SHP77 treated with DMSO at 0.1 percent for 48 hours (cell line): ENCODE data around the gene NPAS3.
A peak's percentile ranks its signal among the peaks of the same experiment; 100 is the strongest.

Experiments used
- DNase-seq: peaks from one replicate; lab custom pipeline; 2025; lab: John Stamatoyannopoulos, UW

NPAS3 gene

DNA sequence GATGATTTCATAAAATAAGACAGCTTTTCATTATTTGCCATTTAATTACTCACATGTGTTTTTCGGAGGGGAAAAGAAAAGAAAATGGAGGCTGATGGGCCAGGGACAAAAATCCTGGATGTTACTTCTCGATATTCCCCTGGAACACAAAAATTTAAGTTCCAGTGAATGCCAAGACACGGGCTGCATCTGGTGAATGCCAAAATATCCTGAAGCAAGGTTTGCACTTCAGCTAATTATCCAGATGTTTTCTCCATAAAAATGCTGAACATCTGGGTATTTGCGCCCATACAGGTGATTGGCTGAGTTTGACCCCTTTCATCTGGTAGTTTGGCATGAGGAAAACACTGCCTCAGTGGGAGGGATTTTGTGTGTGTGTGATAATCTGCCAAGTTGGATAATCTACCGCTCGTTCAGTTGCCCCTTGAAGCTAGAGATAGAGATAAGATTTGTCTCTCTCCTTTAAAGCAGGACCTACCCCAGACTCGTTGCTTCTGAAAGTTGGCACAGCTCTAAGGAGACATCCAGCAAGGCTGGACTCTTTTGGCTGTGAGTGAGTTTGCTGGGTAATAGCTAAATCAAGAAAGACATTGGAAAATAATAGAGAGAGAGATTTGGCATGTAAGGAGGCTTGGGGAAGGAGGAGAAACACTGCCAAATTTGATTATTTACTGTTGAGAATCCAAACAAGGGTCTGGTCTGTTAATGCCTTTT, 622.2 kb downstream of the NPAS3 start:
- DNase-seq: no peak

DNA sequence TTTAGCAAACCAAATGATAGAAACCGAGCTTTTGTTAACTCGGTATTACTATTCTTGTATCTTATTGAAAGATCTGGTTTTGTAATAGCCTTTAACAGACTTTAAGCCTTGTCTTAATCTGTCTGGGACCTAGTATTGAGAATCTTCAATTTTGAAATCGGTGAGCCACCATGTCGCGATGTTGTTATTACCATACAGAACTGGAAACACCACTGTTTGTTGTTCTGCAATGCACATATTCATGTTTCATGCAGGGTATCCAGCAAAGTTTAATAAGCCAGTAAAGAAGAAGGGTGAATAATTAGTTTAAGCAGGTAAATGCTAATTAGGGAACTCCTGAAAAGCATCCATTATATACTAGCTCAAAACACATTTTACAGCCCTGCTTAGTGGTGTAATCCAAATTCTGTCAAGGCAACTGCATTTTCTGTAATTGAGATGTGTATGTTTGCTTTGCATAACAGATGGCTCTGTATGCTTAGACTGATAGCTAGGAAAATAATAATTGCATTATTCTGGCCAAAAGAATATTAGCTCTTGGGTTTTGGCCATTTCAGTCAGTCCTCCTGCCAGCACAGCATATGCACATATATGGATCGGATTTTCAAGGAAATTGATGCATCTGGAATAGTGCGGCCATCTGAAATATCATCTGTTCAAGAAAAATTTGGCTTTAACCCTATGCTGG, 623.0 kb downstream of the NPAS3 start:
- DNase-seq: no peak

DNA sequence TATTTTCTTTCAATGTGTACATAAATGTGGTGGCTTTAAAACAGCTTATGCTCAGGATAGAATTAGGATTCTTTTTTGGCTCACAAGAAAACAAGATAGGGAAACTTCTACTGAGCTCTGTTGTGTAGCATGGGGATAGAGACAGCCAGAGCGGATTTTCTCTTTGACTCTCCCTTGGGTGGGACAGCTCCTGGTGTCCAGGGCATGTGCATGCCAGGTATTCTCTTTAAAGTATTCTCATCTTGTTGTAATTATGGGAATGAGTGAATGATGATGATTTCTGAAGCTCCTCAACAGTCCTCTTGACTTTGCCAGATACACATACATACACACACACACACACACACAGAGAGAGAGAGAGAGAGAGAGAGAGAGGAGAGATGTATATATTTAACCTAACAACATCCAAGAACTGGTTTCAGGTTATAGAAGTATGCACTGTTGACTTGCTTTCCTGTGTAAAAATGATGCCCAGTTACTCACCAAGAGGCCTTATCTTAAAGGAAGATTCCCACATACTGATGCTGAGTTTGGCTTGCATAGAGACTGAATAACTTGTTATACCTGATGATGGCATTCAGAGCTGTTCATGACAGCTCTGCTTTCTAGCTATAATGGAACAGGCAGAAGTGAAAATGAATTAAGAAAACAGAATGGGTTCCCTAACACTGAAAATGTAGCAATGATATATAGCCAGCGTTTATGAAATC, 624.7 kb downstream of the NPAS3 start:
- DNase-seq: no peak

DNA sequence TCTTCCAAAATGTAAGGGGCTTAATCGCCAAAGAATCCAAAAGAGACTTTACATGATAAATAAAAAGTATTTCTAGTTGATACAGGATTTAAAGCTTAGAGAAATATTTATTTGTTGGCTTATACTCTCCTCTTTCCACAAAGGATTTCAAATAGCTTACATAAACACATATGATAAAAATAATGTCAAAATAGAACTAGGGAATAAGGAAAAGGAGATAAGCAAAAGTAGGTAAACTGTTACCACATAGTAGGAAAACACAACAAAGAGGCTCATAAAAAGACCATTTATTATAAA, 625.2 kb downstream of the NPAS3 start:
- no peak for DNase-seq

DNA sequence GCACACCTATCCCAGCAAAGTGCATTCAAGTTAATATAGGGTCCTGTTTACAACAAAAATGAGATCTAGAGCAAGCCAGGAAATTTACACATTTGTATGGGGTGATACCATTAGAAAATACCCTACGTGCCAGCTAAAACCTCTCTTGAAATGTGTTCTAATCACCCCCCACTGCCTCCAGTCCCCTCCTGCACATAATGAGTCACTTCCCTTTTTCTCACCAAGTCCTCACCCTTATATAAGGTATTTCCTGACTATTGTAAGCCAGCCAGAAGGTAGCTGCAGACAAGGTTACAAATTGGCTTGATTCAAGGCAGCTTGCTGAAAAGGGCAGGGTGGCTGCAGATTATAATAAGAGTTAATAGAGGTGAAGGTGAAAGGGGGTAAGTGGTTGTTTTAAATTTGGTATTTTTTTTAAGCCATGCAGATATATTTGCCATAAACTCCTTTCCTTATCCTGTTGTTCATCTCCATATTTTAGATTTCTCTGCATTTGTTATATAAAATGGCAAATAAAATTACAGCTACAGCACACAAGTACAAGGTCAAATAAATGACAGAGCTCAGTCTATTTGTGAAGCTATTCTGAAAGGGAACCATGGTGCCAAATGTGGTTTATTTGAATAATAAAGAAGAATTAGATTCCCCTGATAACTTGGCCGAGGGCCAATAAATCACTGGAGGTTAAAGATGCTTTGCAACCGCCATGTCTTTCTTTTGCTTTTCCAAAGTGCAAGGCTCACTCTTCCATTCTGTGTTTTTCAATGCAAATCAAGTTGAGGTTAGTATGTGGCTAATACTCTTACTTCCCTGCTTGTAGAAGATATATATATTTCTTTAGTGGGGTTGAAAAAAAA, 626.3 kb downstream of the NPAS3 start:
- no peak for DNase-seq

DNA sequence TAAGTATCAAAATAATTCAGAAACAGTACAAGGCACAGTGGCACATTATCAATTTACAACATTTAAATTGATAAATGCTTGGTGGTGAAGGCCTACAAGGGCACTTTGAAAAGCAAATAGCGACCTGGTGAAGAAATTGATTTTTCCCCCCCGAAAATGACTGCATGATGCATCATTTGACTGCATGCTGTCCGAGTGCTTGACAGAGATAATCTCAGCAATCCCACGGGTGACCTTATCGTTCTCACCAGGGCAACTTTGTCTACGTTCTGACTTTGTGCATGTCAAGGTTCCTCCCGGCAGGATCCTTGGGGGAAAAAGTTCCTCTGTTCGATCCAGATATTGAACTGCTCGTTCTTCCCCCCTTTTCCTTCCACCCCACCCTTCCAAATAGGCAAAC, 627.4 kb downstream of the NPAS3 start:
- no peak for DNase-seq

DNA sequence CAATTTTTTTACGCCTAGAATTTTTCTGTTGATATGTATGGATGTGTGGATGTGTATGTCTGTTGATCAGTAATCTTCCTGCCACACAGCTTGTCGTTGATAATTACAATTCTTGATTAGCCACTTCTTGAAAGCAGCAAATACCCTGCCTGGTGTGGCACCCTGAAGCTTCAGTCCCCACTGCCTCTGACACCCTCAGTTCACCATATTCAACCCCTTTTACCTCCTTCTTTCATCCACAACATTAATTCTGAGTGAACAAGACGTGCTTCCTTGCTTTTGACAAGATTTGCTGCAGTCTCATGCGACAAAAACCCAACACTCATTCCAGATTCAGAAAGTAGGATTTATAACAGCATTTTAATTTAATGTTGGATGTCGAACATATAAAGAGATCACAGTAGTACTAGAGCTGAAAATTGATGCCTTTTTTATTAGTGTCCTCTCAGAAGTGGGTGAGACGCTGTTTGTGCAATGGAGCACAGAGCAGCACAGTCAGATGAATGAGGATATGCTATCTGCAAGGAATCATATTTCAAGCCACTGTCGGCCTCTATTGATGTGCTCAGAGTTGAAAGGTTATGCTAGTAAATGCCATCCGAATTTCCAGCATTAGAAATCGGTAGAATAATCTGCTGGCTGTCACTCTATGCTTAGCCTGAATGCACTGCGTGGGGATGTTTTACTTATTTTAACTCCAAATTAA, 628.5 kb downstream of the NPAS3 start:
- DNase-seq: peak; percentile 14

DNA sequence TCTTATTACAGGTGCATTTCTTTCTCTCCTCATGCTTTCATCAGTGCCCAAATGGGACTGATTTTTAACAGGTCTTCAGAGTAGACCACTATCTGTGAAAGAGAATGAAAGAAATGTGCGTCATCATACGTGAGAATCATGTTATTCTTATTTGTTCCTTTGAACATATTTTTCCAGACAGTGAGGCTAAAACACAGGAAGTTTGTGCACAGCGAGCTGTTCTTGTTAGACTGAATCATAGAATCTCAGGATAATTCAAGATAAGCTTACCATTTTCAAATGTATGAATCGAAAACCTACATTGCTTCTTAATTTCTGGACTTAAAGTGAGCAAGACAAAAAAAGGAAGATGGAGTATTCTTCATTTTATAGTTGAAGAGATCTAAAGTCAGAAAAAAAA, 629.1 kb downstream of the NPAS3 start:
- no peak for DNase-seq

DNA sequence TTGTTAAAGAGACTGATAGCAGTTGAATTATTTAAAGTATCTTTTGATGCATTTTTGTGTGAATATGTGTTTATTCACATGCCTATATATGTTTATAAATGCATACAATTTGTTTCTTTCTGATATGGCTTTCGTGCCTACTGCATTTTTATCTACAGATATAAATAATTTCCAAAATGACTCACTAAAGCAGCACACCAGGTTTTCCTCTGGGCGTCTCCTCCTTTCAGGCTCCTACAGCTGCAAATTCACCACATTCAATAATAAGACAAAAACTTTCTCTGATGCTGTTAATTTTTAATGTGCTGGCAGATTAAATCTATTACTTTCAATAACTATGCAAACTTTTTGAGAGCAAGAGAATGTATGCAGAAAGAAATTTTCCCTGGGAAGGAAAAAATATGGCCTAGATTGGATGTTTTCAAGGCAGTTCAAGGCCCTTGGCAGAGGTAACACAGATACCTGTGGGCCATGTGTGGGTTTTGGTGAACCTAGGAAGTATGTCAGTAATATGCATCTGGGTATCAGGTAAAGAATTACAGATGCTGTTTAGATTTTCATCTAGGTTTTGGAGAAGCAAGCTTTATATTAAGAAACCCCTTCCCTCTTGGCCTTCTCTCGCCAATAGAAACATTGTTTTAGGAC, 630.4 kb downstream of the NPAS3 start:
- DNase-seq: no peak

DNA sequence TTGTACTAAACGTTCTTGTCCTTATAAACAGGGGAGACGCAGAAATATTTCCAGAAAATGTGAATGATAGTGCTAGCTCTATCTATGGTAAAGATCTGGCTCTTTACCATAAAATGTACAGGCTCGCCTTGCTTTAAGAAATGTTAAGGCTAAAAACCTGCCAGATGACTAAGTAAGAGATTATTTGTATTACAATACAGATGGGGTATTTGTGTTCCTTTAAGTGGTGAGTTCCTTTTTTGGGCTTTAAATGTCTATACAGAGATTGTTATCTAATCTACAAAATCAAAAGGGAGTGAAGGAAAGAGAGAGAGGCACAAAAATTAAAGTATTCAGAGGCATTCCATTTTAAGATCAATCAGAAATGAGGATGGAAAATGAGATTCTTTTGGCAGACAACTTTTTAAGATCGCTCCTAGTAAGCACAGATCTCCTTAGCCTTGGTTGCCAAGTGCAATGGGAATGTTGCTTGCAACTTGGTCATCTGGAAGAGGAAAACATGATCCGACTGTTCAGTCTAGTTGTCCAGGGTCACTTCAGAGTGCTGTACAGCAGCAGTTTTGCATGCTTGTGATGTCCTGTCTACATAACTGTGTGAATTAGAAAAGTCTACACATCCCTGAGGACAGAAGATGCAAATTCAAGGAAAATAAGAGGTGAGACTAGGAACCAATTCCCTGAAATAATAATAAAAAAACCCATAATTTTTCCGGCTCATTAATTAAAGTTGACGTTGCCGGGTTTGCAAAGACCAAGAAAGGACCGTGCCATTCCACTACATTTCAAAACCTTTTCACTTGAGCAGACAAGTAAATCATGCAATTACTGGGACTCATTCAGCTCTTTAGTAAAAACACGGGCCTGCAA, 631.4 kb downstream of the NPAS3 start:
- DNase-seq: no peak

DNA sequence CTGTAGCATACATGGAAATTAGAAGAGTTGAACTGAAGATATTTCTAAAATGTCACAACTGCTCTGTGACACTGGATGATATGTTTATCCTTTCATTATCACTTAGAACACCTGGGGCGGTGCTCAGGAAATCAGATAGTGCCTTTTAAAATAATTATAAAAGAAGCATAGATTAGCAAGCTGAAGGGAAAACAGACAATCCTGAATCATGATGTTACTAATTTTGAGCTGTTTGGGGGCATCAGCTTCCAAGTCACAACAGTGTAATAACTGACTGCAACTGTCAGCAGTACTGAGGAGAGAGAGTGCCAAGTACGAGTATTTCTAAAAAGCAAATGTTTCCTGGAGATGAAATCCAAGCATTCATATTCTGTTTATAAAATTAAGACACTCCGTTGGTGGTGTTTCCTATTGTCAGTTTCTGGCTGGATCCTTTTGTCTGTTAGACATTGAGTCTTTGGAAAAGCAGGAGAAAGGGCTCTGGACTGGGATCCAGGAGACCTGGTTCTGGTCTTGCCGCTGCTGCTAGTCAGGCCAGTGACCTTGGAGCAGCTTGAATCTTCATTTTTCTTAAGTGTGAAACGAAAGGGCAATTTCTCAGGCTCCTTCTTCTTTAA, 632.1 kb downstream of the NPAS3 start:
- DNase-seq: no peak

DNA sequence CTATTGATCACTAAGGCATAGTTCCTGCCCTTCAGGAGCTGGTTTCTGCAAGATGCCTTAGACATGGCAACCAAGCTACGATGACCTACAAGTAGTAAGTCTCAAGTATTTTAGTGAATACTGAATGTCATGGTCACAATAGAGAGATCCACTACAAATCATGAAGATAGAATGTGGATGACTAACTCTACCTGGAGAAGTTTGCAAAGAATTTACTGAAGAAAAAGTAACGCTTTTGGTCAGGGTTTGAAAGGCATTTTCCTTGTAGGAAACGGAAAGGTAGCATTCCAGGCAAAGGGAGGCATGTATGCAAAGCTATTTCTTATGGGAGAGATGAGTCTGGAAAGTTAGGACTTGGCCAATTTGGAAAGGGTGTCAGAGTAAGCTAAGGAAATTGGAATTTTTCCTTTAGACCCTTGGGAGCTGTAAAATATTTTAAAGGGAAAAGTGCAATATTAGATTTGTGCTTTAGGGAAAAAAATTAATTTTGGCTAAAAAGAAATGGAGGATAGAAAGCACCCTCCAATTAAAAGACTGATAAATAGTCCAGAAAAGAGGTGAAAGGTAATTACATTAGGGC, 634.7 kb downstream of the NPAS3 start:
- no peak for DNase-seq

DNA sequence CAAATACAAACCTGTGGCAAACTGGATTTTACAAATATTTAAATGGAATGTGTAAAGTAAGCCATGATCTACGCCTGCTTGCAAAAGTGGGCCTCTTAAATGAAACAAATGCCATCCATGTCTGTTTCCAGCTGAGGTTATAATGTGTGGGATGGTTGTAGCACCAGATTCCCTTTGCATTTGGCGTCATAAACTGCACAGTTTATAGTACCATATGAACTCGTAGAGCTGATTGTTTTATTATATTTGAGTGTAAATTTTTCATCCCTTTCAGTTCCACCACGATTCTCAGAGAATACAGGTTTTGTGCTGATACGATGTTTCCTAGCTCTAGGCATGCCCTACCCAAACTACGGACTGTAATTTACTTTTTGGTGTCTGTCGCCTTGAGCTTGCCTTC, 637.3 kb downstream of the NPAS3 start:
- no peak for DNase-seq

DNA sequence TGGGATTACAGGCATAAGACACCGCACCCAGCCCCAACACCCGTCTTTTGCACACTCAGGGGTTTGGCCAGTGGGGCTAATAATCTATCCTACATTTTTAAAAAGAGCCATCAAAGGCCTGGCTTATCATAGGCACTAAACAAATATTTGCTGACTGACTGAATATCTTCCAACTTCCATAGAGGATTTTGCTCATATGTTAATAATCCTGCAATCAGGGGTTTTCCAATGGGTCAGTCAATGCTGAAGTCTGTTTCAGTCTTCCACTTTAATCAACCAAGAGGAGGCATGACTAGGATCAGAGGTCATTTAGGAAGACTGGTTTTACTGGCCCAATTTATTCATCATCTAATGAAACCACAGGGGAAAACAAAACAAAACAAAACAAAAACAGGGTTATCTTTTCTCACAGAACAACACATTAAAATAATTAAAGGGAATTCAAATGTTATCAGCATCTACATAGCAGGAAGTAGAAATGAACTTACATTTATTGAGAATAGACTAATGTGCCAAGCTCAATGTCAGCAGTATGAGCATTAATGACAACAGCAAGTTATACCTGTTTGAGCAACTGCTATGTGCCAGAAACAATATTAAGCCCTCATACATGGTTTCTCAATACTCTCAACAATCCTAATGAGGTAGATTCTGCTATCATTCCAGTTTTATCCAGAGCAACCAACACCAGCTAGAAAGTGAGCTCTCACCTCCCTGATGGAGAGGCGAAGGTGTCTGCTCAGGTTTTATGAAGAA, 640.0 kb downstream of the NPAS3 start:
- no peak for DNase-seq

DNA sequence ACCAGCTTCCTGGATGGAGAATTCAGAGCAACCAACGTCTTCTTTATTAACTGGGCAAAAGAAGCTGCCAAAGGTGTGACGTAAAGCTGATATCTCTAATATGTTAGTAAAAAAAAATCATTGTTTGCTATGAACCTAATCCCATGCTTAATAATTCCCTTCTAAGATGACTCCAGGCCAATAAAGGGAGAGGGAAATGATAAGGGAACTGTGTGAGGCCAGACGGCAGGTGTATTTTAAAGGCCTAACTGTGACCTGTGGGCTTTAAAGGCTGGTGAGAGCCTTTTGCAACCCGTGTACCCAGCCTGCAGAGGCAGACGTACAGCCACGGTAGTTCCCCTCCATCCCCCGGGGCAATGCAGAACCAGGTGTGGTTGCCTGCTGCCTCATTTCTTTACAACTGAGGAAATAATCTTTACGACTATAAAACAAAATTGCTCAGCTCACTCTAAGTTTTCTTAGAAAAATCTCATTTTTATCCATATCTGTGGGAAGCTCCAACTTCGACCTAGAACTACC, 641.6 kb downstream of the NPAS3 start:
- DNase-seq: no peak

DNA sequence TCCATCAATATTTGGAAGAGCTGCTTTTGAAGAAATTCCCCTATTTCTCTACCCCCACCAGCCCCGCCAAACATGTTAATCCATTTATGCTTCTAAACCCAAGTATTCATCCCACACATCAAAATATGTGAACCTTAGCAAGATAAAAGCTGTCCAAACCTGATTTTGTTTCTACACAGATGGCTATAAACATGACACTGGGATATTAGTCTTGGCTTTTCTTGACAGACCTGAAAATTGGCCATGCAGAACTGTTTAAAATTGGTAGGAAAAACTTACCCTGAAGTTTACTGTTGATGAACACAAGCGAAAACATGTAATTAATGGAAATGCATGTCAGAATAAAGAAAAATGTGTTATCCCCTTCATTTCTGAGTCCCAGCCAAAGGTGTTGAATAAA, 642.2 kb downstream of the NPAS3 start:
- DNase-seq: no peak

DNA sequence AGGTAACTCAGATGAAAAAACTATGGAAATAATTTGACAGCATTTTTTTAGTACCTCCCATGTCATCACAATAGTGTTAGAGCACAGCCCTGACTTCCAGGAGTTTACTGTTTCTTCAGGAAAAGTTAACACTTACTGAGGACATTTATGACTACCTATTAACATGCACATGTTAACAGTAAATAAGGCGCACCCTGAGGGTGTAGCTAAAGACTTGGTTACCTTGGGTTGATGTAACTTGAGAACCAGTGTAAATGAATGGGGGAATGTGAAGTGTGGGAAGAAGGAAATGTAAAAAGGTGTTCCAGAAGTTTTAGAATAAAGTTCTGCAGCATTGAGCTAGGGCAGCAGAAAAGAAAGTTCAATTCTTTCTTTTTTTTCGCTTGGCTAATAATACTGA, 646.0 kb downstream of the NPAS3 start:
- no peak for DNase-seq

DNA sequence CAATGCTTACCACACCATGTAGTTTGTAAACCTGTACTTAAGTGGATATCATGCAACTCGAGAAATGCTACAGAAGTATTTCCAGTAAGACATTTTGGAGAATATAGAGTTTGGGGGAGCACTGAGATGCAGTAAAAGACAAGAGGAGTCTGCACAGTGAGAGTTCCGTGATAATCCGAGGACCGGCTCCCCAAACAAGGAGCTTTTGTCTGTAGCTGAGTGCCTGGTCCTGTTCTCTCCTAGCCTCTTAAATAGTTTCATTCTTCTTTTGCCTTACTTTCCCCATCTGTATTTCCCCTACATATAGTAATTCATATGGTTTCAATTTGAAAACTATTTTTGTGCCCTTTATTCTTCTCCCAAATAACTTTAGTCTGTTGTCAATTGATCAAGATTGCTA, 648.1 kb downstream of the NPAS3 start:
- DNase-seq: no peak

DNA sequence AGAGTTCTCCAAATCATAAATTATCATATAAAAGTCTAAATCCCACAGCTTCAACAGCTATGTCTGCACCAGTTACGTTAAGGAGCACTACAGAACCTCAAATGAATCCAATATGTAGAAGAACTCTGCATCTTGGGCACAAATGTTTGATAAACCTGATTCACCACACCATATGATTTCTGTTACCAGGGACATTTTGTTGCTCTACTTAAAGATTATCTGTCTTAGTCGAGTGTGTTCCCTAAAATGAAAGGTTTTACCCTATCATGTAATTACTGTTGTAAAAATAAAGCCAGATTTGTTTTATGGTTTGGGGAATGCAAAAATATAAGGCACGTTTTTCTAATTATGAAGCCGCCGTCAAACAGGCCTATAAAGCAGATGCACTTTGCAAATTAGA, 649.1 kb downstream of the NPAS3 start:
- no peak for DNase-seq
